Measurements from ENCODE around the gene AMACR. TPM values are rescaled to one million over a fixed set of nuclear protein-coding genes. Genes with fewer than 3 reads are reported as not detected.

The AMACR gene
- total RNA-seq, 1 experiment from 2014 or later: 20.6 TPM

- Histone ChIP-seq H3K27me3 (ENCODE audit: control insufficient read depth, insufficient read depth, low read length) (no peaks in the 10 kb centered on the region), H3K27ac (ENCODE audit: low read length) (no peak overlapping the region), H3K9me3 (ENCODE audit: control insufficient read depth, insufficient read depth, low read depth, low read length) (no peaks in the 10 kb centered on the region), H3K4me3 (ENCODE audit: low read depth in 2 of 2, low read length in 2 of 2) (no peak overlapping the region), H3K4me1 (ENCODE audit: control insufficient read depth, insufficient read depth, low read length) (no peaks in the 10 kb centered on the region), H3K36me3 (ENCODE audit: control insufficient read depth, insufficient read depth, low read length) (no peaks in the 10 kb centered on the region)
- no peak for TF ChIP-seq POLR2AphosphoS5 (IDR thresholded peaks at IDR 0.05; ENCODE audit: low read depth, low read length)
- no peak for TF ChIP-seq TCF7L2 (IDR thresholded peaks at IDR 0.05; ENCODE audit: low read depth, low read length)
- no peak for TF ChIP-seq CTCF (IDR thresholded peaks at IDR 0.05)
- TF ChIP-seq SIN3A (IDR thresholded peaks at IDR 0.05; ENCODE audit: borderline replicate concordance, insufficient read depth, low read depth, low read length): no peak
- TF ChIP-seq REST (IDR thresholded peaks at IDR 0.05; ENCODE audit: insufficient read depth in 1 of 2, low read depth in 2 of 2, low read length in 1 of 2): no peak
- in situ Hi-C loops (cut with HindIII; ENCODE audit: low pct_unique_long_range_greater_than_20kb, low sequenced_read_pairs) (no loop called here), intact Hi-C loops (cut with micrococcal nuclease; ENCODE audit: unreplicated experiment) (no loop called here)
- POLR2A ChIA-PET: interaction anchor here (0.6 kb wide), 1 partner anchor 400 kb away, joined by 4 read pairs; no protein-coding TSS in a partner anchor
- CTCF ChIA-PET: no interaction called here
- no peak for DNase-seq (ENCODE audit: low read depth, low spot score)
- ATAC-seq: no peak
- no TSS peak for BruUV-seq (replicated peaks)
Measured at GRCh38 chr5:34053571-34054399, 45.9 kb upstream of the AMACR start.

- CTCF ChIA-PET: no interaction called here
- H3K9me3 ChIP-seq (ENCODE audit: control insufficient read depth, insufficient read depth, low read depth, low read length): no peaks in the 10 kb centered on the region
- no peaks in the 10 kb centered on the region for H3K36me3 ChIP-seq (ENCODE audit: control insufficient read depth, insufficient read depth, low read length)
- in situ Hi-C loops (cut with HindIII; ENCODE audit: low pct_unique_long_range_greater_than_20kb, low sequenced_read_pairs) (no loop called here), intact Hi-C loops (cut with micrococcal nuclease; ENCODE audit: unreplicated experiment) (no loop called here)
- no peak overlapping the region for H3K27ac ChIP-seq (ENCODE audit: low read length)
- no peaks in the 10 kb centered on the region for H3K4me1 ChIP-seq (ENCODE audit: control insufficient read depth, insufficient read depth, low read length)
- DNase-seq (ENCODE audit: low read depth, low spot score): no peak
- no TSS peak for BruUV-seq (replicated peaks)
- TF ChIP-seq SIN3A (IDR thresholded peaks at IDR 0.05; ENCODE audit: borderline replicate concordance, insufficient read depth, low read depth, low read length) (no peak), REST (IDR thresholded peaks at IDR 0.05; ENCODE audit: insufficient read depth in 1 of 2, low read depth in 2 of 2, low read length in 1 of 2) (no peak), CTCF (IDR thresholded peaks at IDR 0.05) (no peak), TCF7L2 (IDR thresholded peaks at IDR 0.05; ENCODE audit: low read depth, low read length) (no peak), POLR2AphosphoS5 (IDR thresholded peaks at IDR 0.05; ENCODE audit: low read depth, low read length) (no peak)
- no peak overlapping the region for H3K4me3 ChIP-seq (ENCODE audit: low read depth in 2 of 2, low read length in 2 of 2)
- POLR2A ChIA-PET: interaction anchor here (0.6 kb wide), 1 partner anchor 401 kb away, joined by 4 read pairs; no protein-coding TSS in a partner anchor
- no peaks in the 10 kb centered on the region for H3K27me3 ChIP-seq (ENCODE audit: control insufficient read depth, insufficient read depth, low read length)
- ATAC-seq: no peak
Measured at GRCh38 chr5:34053133-34053532, 45.3 kb upstream of the AMACR start.

Measured in Panc1 (cell line).